ENCODE data around the gene CD9. TPM values are rescaled to one million over a fixed set of nuclear protein-coding genes. Genes with fewer than 3 reads are reported as not detected.

Gene CD9
- total and polyA plus RNA-seq, 2 of the 8 experiments (the other 6 are each of a cell fraction or from before 2014, with no cell fraction given), result 168 to 319 TPM

DNA sequence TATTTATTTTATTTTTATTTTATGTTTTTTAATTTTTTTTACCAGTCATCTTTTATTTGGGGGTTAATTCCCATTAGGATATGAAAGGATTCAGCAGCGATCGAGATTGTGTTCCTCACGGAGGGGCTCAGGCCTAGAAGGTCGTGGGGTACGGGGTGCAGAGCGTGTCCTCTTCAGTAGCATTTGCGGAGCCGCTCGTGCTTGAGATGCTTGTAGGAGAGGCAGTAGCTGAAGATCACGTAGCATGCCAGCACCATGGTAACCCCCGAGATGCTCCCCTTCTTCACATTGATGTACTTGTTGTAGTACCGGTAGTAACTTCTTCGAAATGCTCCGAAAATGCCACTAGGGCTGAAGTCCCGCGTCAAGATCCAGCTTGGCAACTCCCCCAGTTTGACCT is 69.8 kb downstream of the CD9 start:
- FAIRE-seq (no peak), DNase-seq (ENCODE audit: low read depth in 1 of 2, low spot score in 2 of 2) (no peak)
- H3K4me1 ChIP-seq (replicated peaks in 1 of 4; ENCODE audit: control insufficient read depth in 3 of 4, insufficient read depth in 4 of 4, low read length in 3 of 4), result peaks cover 21 to 35% (median 30%) of the 10 kb centered on the region in 4 experiments
- H3K79me1 ChIP-seq (ENCODE audit: low read depth, low read length), result no peaks in the 10 kb centered on the region
- no peaks in the 10 kb centered on the region for H3K36me3 ChIP-seq (ENCODE audit: control insufficient read depth in 2 of 4, insufficient read depth in 4 of 4, low read length in 3 of 4)
- H3K4me3 ChIP-seq (ENCODE audit: extremely low read depth in 1 of 4, insufficient read depth in 2 of 4, low read depth in 3 of 4, low read length in 4 of 4), result no peak overlapping the region
- peak overlapping the region; percentile 77 for H4K91ac ChIP-seq (replicated peaks; ENCODE audit: insufficient read length, low read length)
- H3K56ac ChIP-seq (replicated peaks; ENCODE audit: insufficient read length, low read depth, low read length), result no peak overlapping the region
- H3K27ac ChIP-seq (ENCODE audit: low read depth, low read length), result no peak overlapping the region
- no peaks in the 10 kb centered on the region for H3K27me3 ChIP-seq (replicated peaks in 1 of 4; ENCODE audit: control insufficient read depth in 3 of 4, extremely low read depth in 1 of 4, insufficient read depth in 3 of 4, low read length in 3 of 4)
- H3K79me2 ChIP-seq (ENCODE audit: control insufficient read depth in 1 of 2, insufficient read depth in 2 of 2, low read length in 2 of 2), result no peaks in the 10 kb centered on the region
- H3K23ac ChIP-seq (ENCODE audit: insufficient read length), result no peak overlapping the region
- H3K4me2 ChIP-seq (ENCODE audit: insufficient read depth in 1 of 2, low read depth in 2 of 2, low read length in 2 of 2), result no peak overlapping the region
- no peak overlapping the region for H4K5ac ChIP-seq (ENCODE audit: insufficient read length, low read depth, low read length)
- TF ChIP-seq, protein P1, sequence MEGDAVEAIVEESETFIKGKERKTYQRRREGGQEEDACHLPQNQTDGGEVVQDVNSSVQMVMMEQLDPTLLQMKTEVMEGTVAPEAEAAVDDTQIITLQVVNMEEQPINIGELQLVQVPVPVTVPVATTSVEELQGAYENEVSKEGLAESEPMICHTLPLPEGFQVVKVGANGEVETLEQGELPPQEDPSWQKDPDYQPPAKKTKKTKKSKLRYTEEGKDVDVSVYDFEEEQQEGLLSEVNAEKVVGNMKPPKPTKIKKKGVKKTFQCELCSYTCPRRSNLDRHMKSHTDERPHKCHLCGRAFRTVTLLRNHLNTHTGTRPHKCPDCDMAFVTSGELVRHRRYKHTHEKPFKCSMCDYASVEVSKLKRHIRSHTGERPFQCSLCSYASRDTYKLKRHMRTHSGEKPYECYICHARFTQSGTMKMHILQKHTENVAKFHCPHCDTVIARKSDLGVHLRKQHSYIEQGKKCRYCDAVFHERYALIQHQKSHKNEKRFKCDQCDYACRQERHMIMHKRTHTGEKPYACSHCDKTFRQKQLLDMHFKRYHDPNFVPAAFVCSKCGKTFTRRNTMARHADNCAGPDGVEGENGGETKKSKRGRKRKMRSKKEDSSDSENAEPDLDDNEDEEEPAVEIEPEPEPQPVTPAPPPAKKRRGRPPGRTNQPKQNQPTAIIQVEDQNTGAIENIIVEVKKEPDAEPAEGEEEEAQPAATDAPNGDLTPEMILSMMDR (IDR thresholded peaks at IDR 0.05; ENCODE audit: control extremely low read depth in 1 of 3, insufficient read depth in 1 of 3, low read depth in 1 of 3, low read length in 3 of 3), result no peak
- TF ChIP-seq YY1 (IDR thresholded peaks at IDR 0.05; ENCODE audit: low read depth, low read length), result no peak
- no peak for TF ChIP-seq EZH2 (IDR thresholded peaks at IDR 0.05; ENCODE audit: low read depth, low read length, severe bottlenecking)
- no peak for TF ChIP-seq POLR2A (IDR thresholded peaks at IDR 0.05; ENCODE audit: control extremely low read depth in 1 of 2, low read depth in 2 of 2, low read length in 2 of 2)
- TF ChIP-seq SP4 (IDR thresholded peaks at IDR 0.05; ENCODE audit: low read length), result no peak
- no peak for TF ChIP-seq PHF8 (conservative IDR thresholded peaks at IDR 0.05; ENCODE audit: low read depth, low read length)
- TF ChIP-seq CHD1 (IDR thresholded peaks at IDR 0.05; ENCODE audit: low read depth, low read length), result no peak
- TF ChIP-seq POU5F1 (IDR thresholded peaks at IDR 0.05; ENCODE audit: low read depth, low read length), result no peak
- no peak for TF ChIP-seq RNF2 (IDR thresholded peaks at IDR 0.05; ENCODE audit: borderline replicate concordance, low read depth, low read length, missing control alignments, poor library complexity, severe bottlenecking)
- TF ChIP-seq ASH2L (IDR thresholded peaks at IDR 0.05; ENCODE audit: low read length), result no peak
- TF ChIP-seq EP300 (IDR thresholded peaks at IDR 0.05; ENCODE audit: borderline replicate concordance in 1 of 2, low read depth in 2 of 2, low read length in 2 of 2), result no peak
- H3K23me2 ChIP-seq (ENCODE audit: low read depth, low read length), result no peaks in the 10 kb centered on the region
- no peak overlapping the region for H3K9ac ChIP-seq (replicated peaks in 1 of 4; ENCODE audit: extremely low read depth in 1 of 4, low read depth in 3 of 4, low read length in 3 of 4)
- ChIA-PET CTCF (ENCODE audit: partially characterized antibody) (interaction anchor here (1.1 to 1.4 kb wide), 3 partner anchors 9 to 48 kb away, joined by 3 read pairs; no protein-coding TSS in a partner anchor), POLR2A (ENCODE audit: partially characterized antibody) (interaction anchor here (0.6 kb wide), 1 partner anchor 27 kb away, joined by 4 read pairs; no protein-coding TSS in a partner anchor)
- no peak overlapping the region for H3K14ac ChIP-seq (ENCODE audit: insufficient read length)
- H3K4ac ChIP-seq (replicated peaks; ENCODE audit: insufficient read length, low read depth, low read length), result no peak overlapping the region
- H2BK120ac ChIP-seq (replicated peaks; ENCODE audit: low read depth, low read length), result peak overlapping the region; percentile 47
- no peak overlapping the region; the same call in 1 of the 2 replicates for H4K8ac ChIP-seq (ENCODE audit: extremely low read depth, insufficient read depth, low read length)
- H2AK5ac ChIP-seq (ENCODE audit: low read depth, low read length), result no peak overlapping the region; the same call in 1 of the 2 replicates
- H4K20me1 ChIP-seq (replicated peaks in 1 of 2; ENCODE audit: control insufficient read depth in 1 of 2, insufficient read depth in 2 of 2, low read length in 2 of 2), result no peaks in the 10 kb centered on the region
- peak overlapping the region; percentile 54; the same call in 1 of the 2 replicates for H3K18ac ChIP-seq (ENCODE audit: extremely low read depth, low read length)
- 0 out of 2 replicates have a peak overlapping the region, but pooled peaks have one; percentile 82 for H2BK5ac ChIP-seq (ENCODE audit: low read depth, low read length)
- H3K9me3 ChIP-seq (ENCODE audit: insufficient read depth in 2 of 2, low read depth in 1 of 2, low read length in 1 of 2), result no peaks in the 10 kb centered on the region
- H2AFZ ChIP-seq (ENCODE audit: low read length), result no peak overlapping the region
- peak overlapping the region; percentile 98; the same call in 1 of the 2 replicates for H2BK20ac ChIP-seq (ENCODE audit: low read length)
- H2BK12ac ChIP-seq (ENCODE audit: low read depth, low read length), result 0 out of 2 replicates have a peak overlapping the region, but pooled peaks have one; percentile 92
- no peak overlapping the region; the same call in 1 of the 2 replicates for H2BK15ac ChIP-seq (ENCODE audit: low read length)
- 91% methylated on average over 16 of the region's 16 CpGs; no CpG with 5 or more reads in 1 of the 2 experiments for WGBS, 2 experiments (ENCODE audit: extremely low coverage in 1 of 2, insufficient coverage in 1 of 2, insufficient read length in 1 of 2, insufficient replicate concordance in 2 of 2, low coverage in 1 of 2, low lambda C conversion rate in 2 of 2, missing lambda C conversion rate in 1 of 2)

Measured in H1 (cell line).